CD4-positive, alpha-beta T cell treated with Interferon alpha-2 for 1 hour (primary cell): ENCODE data around the gene PFKL.
"Not testable (repeated sequence)": the region's sequence is repeated elsewhere in the genome, so short reads cannot be mapped to it uniquely, and the experiment has no call there.

Experiments
- DNase-seq, 2 donors: peaks; one replicate each; pipeline ENCODE4 v3.0.0-alpha.2; 2020 to 2022

PFKL gene

GRCh38 chr21:44295163-44295573 is 4.7 kb upstream of the PFKL start:
- DNase-seq: peak in 1 of 2 donors; percentile 21

GRCh38 chr21:44295646-44296045 is 4.2 kb upstream of the PFKL start:
- peak in 1 of 2 donors; percentile 19 for DNase-seq

GRCh38 chr21:44296103-44296519 is 3.7 kb upstream of the PFKL start:
- DNase-seq: no peak

- no peak for DNase-seq
These were observed 2.9 kb upstream of the PFKL start for GRCh38 chr21:44296916-44297315.

GRCh38 chr21:44297525-44298290 is 2.1 kb upstream of the PFKL start:
- DNase-seq: peak; percentile 79 to 85

- DNase-seq: peak in 1 of 2 donors; percentile 33
These were observed 1.6 kb upstream of the PFKL start for GRCh38 chr21:44298301-44298700.

- peak in 1 of 2 donors; percentile 39 for DNase-seq
These were observed 782 bp upstream of the PFKL start for GRCh38 chr21:44299085-44299457.

GRCh38 chr21:44300262-44300959 is 558 bp downstream of the PFKL start:
- DNase-seq: peak; percentile 34 to 66

- DNase-seq: no peak
These were observed 1.3 kb downstream of the PFKL start for GRCh38 chr21:44301141-44301540.

GRCh38 chr21:44301961-44302406 is 2.1 kb downstream of the PFKL start:
- no peak for DNase-seq

- not testable (repeated sequence) for DNase-seq
These were observed 2.9 kb downstream of the PFKL start for GRCh38 chr21:44302573-44303401.

- no peak for DNase-seq
These were observed 3.7 kb downstream of the PFKL start for GRCh38 chr21:44303490-44303981.

GRCh38 chr21:44304011-44304616 is 4.3 kb downstream of the PFKL start:
- no peak for DNase-seq

- DNase-seq: peak; percentile 43 to 50
These were observed 5.0 kb downstream of the PFKL start for GRCh38 chr21:44304877-44305293.

- no peak for DNase-seq
These were observed 5.8 kb downstream of the PFKL start for GRCh38 chr21:44305691-44306090.

- no peak for DNase-seq
These were observed 7.3 kb downstream of the PFKL start for GRCh38 chr21:44306936-44307704.

GRCh38 chr21:44310628-44311507 is 11.0 kb downstream of the PFKL start:
- no peak for DNase-seq

GRCh38 chr21:44312089-44312488 is 12.2 kb downstream of the PFKL start:
- DNase-seq: no peak

- DNase-seq: no peak
These were observed 12.9 kb downstream of the PFKL start for GRCh38 chr21:44312716-44313115.

GRCh38 chr21:44313451-44313850 is 13.6 kb downstream of the PFKL start:
- no peak for DNase-seq

GRCh38 chr21:44314128-44314527 is 14.3 kb downstream of the PFKL start:
- no peak for DNase-seq
